Kidney epithelial cell (primary cell): ENCODE data around the gene PLXNA4. TPM values are rescaled to one million over a fixed set of nuclear protein-coding genes. Genes with fewer than 3 reads are reported as not detected.

Experiments
- DNase-seq: peaks from one replicate; pipeline ENCODE4 v3.0.0-alpha.2; 2010; ENCODE audit warnings: low read depth
- H3K27me3 ChIP-seq: 2 replicates; pipeline ENCODE4 v1.6.0; 2011; ENCODE audit warnings: low read length; ENCODE audit not compliant: control insufficient read depth, insufficient read depth
- H3K36me3 ChIP-seq: 2 replicates; pipeline ENCODE4 v1.5.1; 2011; ENCODE audit warnings: low read length; ENCODE audit not compliant: control insufficient read depth, insufficient read depth
- H3K4me3 ChIP-seq: 2 replicates; pipeline ENCODE4 v1.5.1; 2011; ENCODE audit warnings: low read depth, mild to moderate bottlenecking, control low read depth, low read length
- CTCF ChIP-seq: IDR thresholded peaks from 2 replicates; pipeline ENCODE4 v1.5.1; 2011; ENCODE audit warnings: mild to moderate bottlenecking, moderate library complexity, low read length, control low read depth, inconsistent platforms; ENCODE audit not compliant: insufficient read depth, poor library complexity, severe bottlenecking
- total RNA-seq: library from RNA; depleted of rRNA; stranded (reverse); fragments of >200 nt; gene quantifications from 2 replicates; pipeline ENCODE4 v1.2.3, GENCODE V29; 2015

The PLXNA4 gene
- total RNA-seq, 1 donor from 2014 or later, result 5.9 TPM

GRCh38 chr7:132398253-132398925, 177.9 kb downstream of the PLXNA4 start:
- TF ChIP-seq CTCF, result no peak
- no peak for DNase-seq
- H3K27me3 ChIP-seq, result no peaks in the 10 kb centered on the region
- H3K36me3 ChIP-seq, result no peaks in the 10 kb centered on the region
- H3K4me3 ChIP-seq, result no peak overlapping the region

GRCh38 chr7:132397070-132397469, 179.2 kb downstream of the PLXNA4 start:
- H3K36me3 ChIP-seq, result no peaks in the 10 kb centered on the region
- H3K4me3 ChIP-seq, result no peak overlapping the region
- no peak for DNase-seq

GRCh38 chr7:132395361-132395760, 180.9 kb downstream of the PLXNA4 start:
- H3K36me3 ChIP-seq, result no peaks in the 10 kb centered on the region
- no peak overlapping the region for H3K4me3 ChIP-seq
- no peak for TF ChIP-seq CTCF
- DNase-seq, result no peak
- H3K27me3 ChIP-seq, result no peaks in the 10 kb centered on the region

More at GRCh38 chr7:132397070-132397469, 179.2 kb downstream of the PLXNA4 start:
- no peaks in the 10 kb centered on the region for H3K27me3 ChIP-seq
- no peak for TF ChIP-seq CTCF

- no peaks in the 10 kb centered on the region for H3K27me3 ChIP-seq
- no peak for DNase-seq
- no peak for TF ChIP-seq CTCF
- H3K4me3 ChIP-seq, result no peak overlapping the region
- H3K36me3 ChIP-seq, result no peaks in the 10 kb centered on the region
These were observed 181.7 kb downstream of the PLXNA4 start for GRCh38 chr7:132394283-132395198.

GRCh38 chr7:132393789-132394261, 182.4 kb downstream of the PLXNA4 start:
- DNase-seq, result no peak
- no peak for TF ChIP-seq CTCF
- Histone ChIP-seq H3K36me3 (no peaks in the 10 kb centered on the region), H3K4me3 (no peak overlapping the region), H3K27me3 (no peaks in the 10 kb centered on the region)
